ENCODE data around the gene RNU7-1.

Gene RNU7-1

DNA sequence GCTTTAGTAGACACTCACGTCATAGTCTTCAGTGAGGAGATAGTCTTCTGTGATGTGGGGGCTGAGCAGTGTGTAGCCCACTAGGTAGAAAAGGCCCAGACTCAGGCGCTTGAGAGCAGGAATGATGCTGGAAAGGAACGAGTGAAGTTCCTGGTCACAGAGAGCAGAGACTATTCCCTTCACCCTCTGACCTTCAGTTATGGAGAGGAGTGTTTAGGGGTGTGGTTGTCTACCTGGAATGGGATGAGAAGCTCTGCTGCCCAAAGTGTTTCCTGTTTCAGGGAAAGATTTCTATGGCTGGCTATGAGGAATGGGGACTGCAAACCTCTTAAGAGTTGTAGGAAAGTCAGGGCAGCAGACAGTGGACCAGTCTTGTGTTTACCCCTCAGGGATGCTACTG is 35.8 kb downstream of the RNU7-1 start:
- TF ChIP-seq CTCF (IDR thresholded peaks at IDR 0.05; ENCODE audit: borderline replicate concordance, insufficient read depth, low read depth, low read length) = no peak
- no peak overlapping the region for H3K4me3 ChIP-seq (ENCODE audit: low read depth, low read length)

- no peak for TF ChIP-seq CTCF (IDR thresholded peaks at IDR 0.05; ENCODE audit: borderline replicate concordance, insufficient read depth, low read depth, low read length)
- no peak overlapping the region for H3K4me3 ChIP-seq (ENCODE audit: low read depth, low read length)
Measured at GRCh38 chr12:6980075-6980474, 36.5 kb downstream of the RNU7-1 start.

- no peak for TF ChIP-seq CTCF (IDR thresholded peaks at IDR 0.05; ENCODE audit: borderline replicate concordance, insufficient read depth, low read depth, low read length)
- no peak overlapping the region for H3K4me3 ChIP-seq (ENCODE audit: low read depth, low read length)
Measured at GRCh38 chr12:6980740-6981139, 37.1 kb downstream of the RNU7-1 start.

GRCh38 chr12:6981152-6982052 is 37.8 kb downstream of the RNU7-1 start:
- H3K4me3 ChIP-seq (ENCODE audit: low read depth, low read length) = no peak overlapping the region
- no peak for TF ChIP-seq CTCF (IDR thresholded peaks at IDR 0.05; ENCODE audit: borderline replicate concordance, insufficient read depth, low read depth, low read length)

DNA sequence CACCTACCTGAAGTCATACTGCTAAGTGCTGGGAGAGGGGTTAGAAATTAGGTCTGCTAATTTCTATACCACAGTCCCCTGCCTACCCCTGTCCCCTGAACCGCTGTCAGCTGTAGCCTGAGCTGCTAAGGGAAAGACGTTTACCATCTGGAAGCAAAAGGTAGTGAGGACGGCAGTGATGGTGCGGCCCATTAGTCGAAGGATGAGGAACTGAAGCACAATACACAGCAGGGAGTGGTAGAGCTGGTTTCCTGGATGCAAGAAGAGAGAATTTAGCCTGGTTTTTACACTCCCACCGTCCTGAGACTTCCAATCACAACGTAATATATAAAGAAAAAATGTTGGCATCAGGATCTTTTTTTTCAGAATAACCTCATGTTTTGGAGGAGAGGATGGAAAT is 38.9 kb downstream of the RNU7-1 start:
- no peak for TF ChIP-seq CTCF (IDR thresholded peaks at IDR 0.05; ENCODE audit: borderline replicate concordance, insufficient read depth, low read depth, low read length)
- H3K4me3 ChIP-seq (ENCODE audit: low read depth, low read length) = no peak overlapping the region

- no peak overlapping the region for H3K4me3 ChIP-seq (ENCODE audit: low read depth, low read length)
- no peak for TF ChIP-seq CTCF (IDR thresholded peaks at IDR 0.05; ENCODE audit: borderline replicate concordance, insufficient read depth, low read depth, low read length)
Measured at GRCh38 chr12:6987956-6988553, 44.4 kb downstream of the RNU7-1 start.

All from GM12875 (cell line).